ENCODE results near the gene MPP2. TPM values are rescaled to one million over a fixed set of nuclear protein-coding genes. Genes with fewer than 3 reads are reported as not detected.

Gene MPP2
- total and polyA plus RNA-seq, 7 donors, result 0.23 to 33.0 (median 10.9) TPM

- no peak overlapping the region for H3K27ac ChIP-seq
- H3K36me3 ChIP-seq, result peaks cover 1 to 31% (median 6%) of the 10 kb centered on the region in 4 donors
- no peak overlapping the region for H3K4me3 ChIP-seq
- WGBS, 2 donors, result 88 to 90% methylated on average over 3 of the region's 3 CpGs
- intact Hi-C loops (cut with DNase I), result loop anchor here (5.0 kb wide), 1 partner anchor 37 kb away; no protein-coding TSS in a partner anchor
- no peak for DNase-seq
- H3K4me1 ChIP-seq, result peaks cover 0 to 11% (median 4%) of the 10 kb centered on the region in 4 donors
- TF ChIP-seq POLR2A (IDR thresholded peaks at IDR 0.05), result no peak
- TF ChIP-seq POLR2AphosphoS5 (IDR thresholded peaks at IDR 0.05), result no peak
- TF ChIP-seq EP300 (IDR thresholded peaks at IDR 0.05), result no peak
- TF ChIP-seq CTCF (IDR thresholded peaks at IDR 0.05), result no peak
- H3K9me3 ChIP-seq, result no peaks in the 10 kb centered on the region
- H3K27me3 ChIP-seq, result no peaks in the 10 kb centered on the region
Observed at GRCh38 chr17:43875476-43876147, 31.7 kb downstream of the MPP2 start.

- H3K9me3 ChIP-seq, result no peaks in the 10 kb centered on the region
- H3K27ac ChIP-seq, result no peak overlapping the region
- 13 to 70% methylated on average over 3 of the region's 3 CpGs for WGBS, 2 donors
- no peak overlapping the region for H3K4me3 ChIP-seq
- H3K4me1 ChIP-seq, result peaks cover 0 to 11% (median 4%) of the 10 kb centered on the region in 4 donors
- no peak for DNase-seq
- TF ChIP-seq EP300 (IDR thresholded peaks at IDR 0.05) (no peak), POLR2A (IDR thresholded peaks at IDR 0.05) (no peak), POLR2AphosphoS5 (IDR thresholded peaks at IDR 0.05) (no peak), CTCF (IDR thresholded peaks at IDR 0.05) (no peak)
- intact Hi-C loops (cut with DNase I), result no loop called here
- H3K27me3 ChIP-seq, result no peaks in the 10 kb centered on the region
- peaks cover 0 to 19% (median 6%) of the 10 kb centered on the region in 4 donors for H3K36me3 ChIP-seq
Observed at GRCh38 chr17:43874293-43874692, 33.0 kb downstream of the MPP2 start.

GRCh38 chr17:43873815-43874214, 33.5 kb downstream of the MPP2 start:
- TF ChIP-seq POLR2A (IDR thresholded peaks at IDR 0.05) (no peak), POLR2AphosphoS5 (IDR thresholded peaks at IDR 0.05) (no peak), CTCF (IDR thresholded peaks at IDR 0.05) (no peak), EP300 (IDR thresholded peaks at IDR 0.05) (no peak)
- WGBS, 2 donors, result 61 to 73% methylated on average over 6 of the region's 6 CpGs
- peaks cover 0 to 15% (median 6%) of the 10 kb centered on the region in 4 donors for H3K36me3 ChIP-seq
- H3K4me3 ChIP-seq, result no peak overlapping the region
- no peaks in the 10 kb centered on the region for H3K9me3 ChIP-seq
- intact Hi-C loops (cut with DNase I), result no loop called here
- no peaks in the 10 kb centered on the region for H3K27me3 ChIP-seq
- DNase-seq, result no peak
- H3K27ac ChIP-seq, result no peak overlapping the region
- H3K4me1 ChIP-seq, result peaks cover 0 to 9% (median 2%) of the 10 kb centered on the region in 4 donors

GRCh38 chr17:43873091-43873490, 34.2 kb downstream of the MPP2 start:
- Histone ChIP-seq H3K4me1 (peaks cover 0 to 5% (median 0%) of the 10 kb centered on the region in 4 donors), H3K27ac (no peak overlapping the region), H3K36me3 (peaks cover 0 to 15% (median 6%) of the 10 kb centered on the region in 4 donors), H3K27me3 (no peaks in the 10 kb centered on the region), H3K4me3 (no peak overlapping the region), H3K9me3 (no peaks in the 10 kb centered on the region)
- TF ChIP-seq EP300 (IDR thresholded peaks at IDR 0.05) (no peak), POLR2A (IDR thresholded peaks at IDR 0.05) (no peak), CTCF (IDR thresholded peaks at IDR 0.05) (no peak)
- 36 to 63% methylated on average over 5 of the region's 5 CpGs for WGBS, 2 donors
- DNase-seq, result no peak
- intact Hi-C loops (cut with DNase I), result no loop called here

Data from sigmoid colon (tissue), 7 donors.